Osteocyte (in vitro differentiated cells): ENCODE data around the gene LIAS. TPM values are rescaled to one million over a fixed set of nuclear protein-coding genes. Genes with fewer than 3 reads are reported as not detected.
A peak's percentile ranks its signal among the peaks of the same experiment; 100 is the strongest.

ENCODE experiments used
- DNase-seq: peaks from one replicate; pipeline ENCODE4 v3.0.0; 2021; ENCODE audit warnings: mixed read lengths; ENCODE audit not compliant: unreplicated experiment; ENCODE audit errors: extremely low spot score
- H3K27ac Mint-ChIP-seq: one replicate; pipeline ENCODE4 v1.8.0; 2021; ENCODE audit warnings: mild to moderate bottlenecking, mixed read lengths; ENCODE audit not compliant: unreplicated experiment
- H3K27me3 Mint-ChIP-seq: one replicate; pipeline ENCODE4 v1.8.0; 2021; ENCODE audit warnings: mixed read lengths; ENCODE audit not compliant: unreplicated experiment
- H3K36me3 Mint-ChIP-seq: one replicate; pipeline ENCODE4 v1.8.0; 2021; ENCODE audit warnings: mixed read lengths; ENCODE audit not compliant: unreplicated experiment
- H3K4me1 Mint-ChIP-seq: one replicate; pipeline ENCODE4 v1.8.0; 2021; ENCODE audit warnings: mixed read lengths; ENCODE audit not compliant: unreplicated experiment
- H3K4me3 Mint-ChIP-seq: one replicate; pipeline ENCODE4 v1.8.0; 2021; ENCODE audit warnings: mild to moderate bottlenecking, moderate library complexity, mixed read lengths; ENCODE audit not compliant: unreplicated experiment
- H3K9me3 Mint-ChIP-seq: one replicate; pipeline ENCODE4 v1.8.0; 2021; ENCODE audit warnings: mixed read lengths; ENCODE audit not compliant: unreplicated experiment
- total RNA-seq: library from RNA; stranded (reverse); gene quantifications from 2 replicates; pipeline ENCODE4 v1.2.1, GENCODE V29; 2021
- TF ChIP-seq, protein P1 (sequence below): fragments of 200-600 bp; sonication (generic); IDR thresholded peaks from 2 replicates; pipeline ENCODE4 v1.5.0; 2021; ENCODE audit warnings: antibody characterized with exemption, mild to moderate bottlenecking, moderate library complexity

Gene LIAS
- total RNA-seq, 1 donor from 2014 or later: 10.9 TPM

DNA sequence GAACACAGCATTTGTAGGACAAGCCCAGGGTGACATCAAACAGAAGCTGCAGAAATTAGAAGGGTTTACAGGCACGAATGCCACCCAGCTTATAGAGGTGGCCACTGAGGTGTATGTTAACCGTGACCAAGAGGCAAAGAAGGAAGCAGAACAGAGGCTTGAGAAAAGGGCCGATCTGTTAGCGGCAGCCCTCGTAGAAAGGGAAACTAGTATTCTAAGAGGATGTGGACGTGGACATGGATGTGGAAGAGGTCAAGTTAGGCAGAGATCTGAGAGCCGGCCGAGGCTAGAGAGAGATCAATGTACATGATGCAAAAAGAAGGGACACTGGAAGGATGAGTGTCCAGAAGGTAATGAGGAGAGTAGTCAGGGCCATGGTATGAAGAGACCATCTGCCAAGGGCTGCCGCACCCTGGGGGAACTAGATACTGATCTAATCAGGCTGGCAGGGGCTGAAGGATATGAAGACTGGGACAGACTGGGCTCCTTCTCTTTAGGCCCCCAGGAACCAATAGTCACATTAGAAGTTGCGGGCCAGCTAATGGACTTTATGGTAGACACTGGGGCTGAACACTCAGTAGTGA, 27.5 kb downstream of the LIAS start:
- Mint-ChIP-seq H3K4me1 (no peaks in the 10 kb centered on the region), H3K27ac (no peak overlapping the region), H3K27me3 (no peaks in the 10 kb centered on the region), H3K36me3 (no peaks in the 10 kb centered on the region), H3K4me3 (no peak overlapping the region), H3K9me3 (no peaks in the 10 kb centered on the region)
- TF ChIP-seq, protein P1, sequence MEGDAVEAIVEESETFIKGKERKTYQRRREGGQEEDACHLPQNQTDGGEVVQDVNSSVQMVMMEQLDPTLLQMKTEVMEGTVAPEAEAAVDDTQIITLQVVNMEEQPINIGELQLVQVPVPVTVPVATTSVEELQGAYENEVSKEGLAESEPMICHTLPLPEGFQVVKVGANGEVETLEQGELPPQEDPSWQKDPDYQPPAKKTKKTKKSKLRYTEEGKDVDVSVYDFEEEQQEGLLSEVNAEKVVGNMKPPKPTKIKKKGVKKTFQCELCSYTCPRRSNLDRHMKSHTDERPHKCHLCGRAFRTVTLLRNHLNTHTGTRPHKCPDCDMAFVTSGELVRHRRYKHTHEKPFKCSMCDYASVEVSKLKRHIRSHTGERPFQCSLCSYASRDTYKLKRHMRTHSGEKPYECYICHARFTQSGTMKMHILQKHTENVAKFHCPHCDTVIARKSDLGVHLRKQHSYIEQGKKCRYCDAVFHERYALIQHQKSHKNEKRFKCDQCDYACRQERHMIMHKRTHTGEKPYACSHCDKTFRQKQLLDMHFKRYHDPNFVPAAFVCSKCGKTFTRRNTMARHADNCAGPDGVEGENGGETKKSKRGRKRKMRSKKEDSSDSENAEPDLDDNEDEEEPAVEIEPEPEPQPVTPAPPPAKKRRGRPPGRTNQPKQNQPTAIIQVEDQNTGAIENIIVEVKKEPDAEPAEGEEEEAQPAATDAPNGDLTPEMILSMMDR: no peak
- peak; percentile 67 for DNase-seq

DNA sequence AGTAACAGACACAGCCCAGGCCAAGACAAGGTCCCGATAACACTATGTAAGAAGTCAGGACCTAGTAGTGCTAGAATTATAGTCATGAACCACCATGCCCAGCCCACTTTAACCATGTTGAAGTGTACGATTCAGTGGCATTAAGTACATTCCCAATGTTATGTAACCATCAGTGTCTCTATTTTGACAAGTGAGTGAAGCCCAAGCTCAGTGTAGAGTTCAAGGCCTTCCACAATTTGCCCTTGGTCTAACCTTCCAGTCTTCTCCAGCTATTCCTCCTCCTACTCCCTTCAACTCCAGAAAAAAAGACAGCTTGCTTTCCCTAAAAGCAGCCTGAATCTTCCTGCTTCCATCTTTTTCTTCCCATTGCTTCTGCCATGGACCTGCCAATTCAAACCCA, 31.5 kb downstream of the LIAS start:
- DNase-seq: no peak
- TF ChIP-seq, protein P1: no peak
- no peak overlapping the region for H3K27ac Mint-ChIP-seq
- H3K4me3 Mint-ChIP-seq: no peak overlapping the region
- H3K9me3 Mint-ChIP-seq: no peaks in the 10 kb centered on the region
- no peaks in the 10 kb centered on the region for H3K4me1 Mint-ChIP-seq
- H3K27me3 Mint-ChIP-seq: no peaks in the 10 kb centered on the region
- no peaks in the 10 kb centered on the region for H3K36me3 Mint-ChIP-seq

DNA sequence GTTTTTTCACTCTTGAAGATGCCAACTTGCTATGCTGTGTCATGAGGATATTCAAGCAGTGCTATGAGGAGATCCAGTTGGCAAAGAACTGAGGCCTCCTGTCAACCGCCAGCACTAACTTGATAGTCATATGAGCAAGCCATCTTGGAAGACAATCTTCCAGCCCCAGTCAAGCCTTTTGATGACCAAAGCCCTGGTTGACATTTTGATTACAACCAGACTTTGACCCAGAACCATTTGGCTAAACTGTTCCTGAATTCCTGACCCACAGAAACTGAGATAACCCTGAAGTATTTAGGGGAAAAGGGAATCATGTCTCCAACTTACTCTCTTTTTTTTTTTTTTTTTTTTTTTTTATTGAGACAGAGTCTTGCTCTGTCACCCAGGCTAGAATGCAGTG, 35.5 kb downstream of the LIAS start:
- no peaks in the 10 kb centered on the region for H3K27me3 Mint-ChIP-seq
- H3K4me1 Mint-ChIP-seq: peaks cover 7% of the 10 kb centered on the region
- H3K27ac Mint-ChIP-seq: no peak overlapping the region
- H3K36me3 Mint-ChIP-seq: peaks cover 15% of the 10 kb centered on the region
- DNase-seq: no peak
- no peak overlapping the region for H3K4me3 Mint-ChIP-seq
- TF ChIP-seq, protein P1: no peak
- H3K9me3 Mint-ChIP-seq: no peaks in the 10 kb centered on the region

DNA sequence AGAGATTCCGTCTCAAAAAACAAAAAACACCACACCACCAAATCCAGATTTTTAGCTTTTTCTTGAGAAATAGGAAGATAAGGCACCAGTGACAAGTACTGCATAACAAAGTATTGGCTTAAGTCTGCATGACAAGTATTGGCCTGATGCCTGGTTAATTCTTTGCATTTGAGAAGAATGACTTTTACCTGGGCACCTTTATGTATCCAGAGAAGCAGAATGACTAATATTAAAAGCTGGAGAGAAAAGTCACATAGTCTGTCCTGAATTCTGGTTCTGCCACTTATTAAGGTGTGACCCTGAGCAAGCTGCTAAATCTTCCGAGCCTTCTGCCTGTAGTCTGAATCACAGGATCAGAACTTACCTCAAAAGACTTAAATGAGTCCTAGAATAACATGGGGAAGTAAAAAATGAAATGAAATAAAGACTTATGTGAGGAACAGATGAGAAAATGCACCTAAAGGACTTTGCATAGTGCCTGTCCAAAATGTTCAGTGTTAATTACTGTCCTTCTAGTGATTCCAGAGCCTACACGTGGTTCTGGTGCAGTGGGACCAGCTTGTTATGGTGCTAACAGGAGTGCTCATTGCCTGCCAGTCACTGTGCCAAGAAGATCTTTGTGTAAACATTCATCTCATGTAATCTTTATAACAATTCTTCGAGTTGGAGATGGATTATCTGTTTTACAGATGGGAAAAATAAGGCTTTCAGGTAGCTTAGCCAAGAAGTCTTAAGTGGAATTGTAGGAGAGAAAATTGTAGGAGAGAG, 36.8 kb downstream of the LIAS start:
- H3K9me3 Mint-ChIP-seq: no peaks in the 10 kb centered on the region
- H3K36me3 Mint-ChIP-seq: peaks cover 20% of the 10 kb centered on the region
- TF ChIP-seq, protein P1: no peak
- H3K27me3 Mint-ChIP-seq: no peaks in the 10 kb centered on the region
- DNase-seq: no peak
- no peak overlapping the region for H3K4me3 Mint-ChIP-seq
- peak overlapping the region; percentile 45 for H3K27ac Mint-ChIP-seq
- peaks cover 11% of the 10 kb centered on the region for H3K4me1 Mint-ChIP-seq

DNA sequence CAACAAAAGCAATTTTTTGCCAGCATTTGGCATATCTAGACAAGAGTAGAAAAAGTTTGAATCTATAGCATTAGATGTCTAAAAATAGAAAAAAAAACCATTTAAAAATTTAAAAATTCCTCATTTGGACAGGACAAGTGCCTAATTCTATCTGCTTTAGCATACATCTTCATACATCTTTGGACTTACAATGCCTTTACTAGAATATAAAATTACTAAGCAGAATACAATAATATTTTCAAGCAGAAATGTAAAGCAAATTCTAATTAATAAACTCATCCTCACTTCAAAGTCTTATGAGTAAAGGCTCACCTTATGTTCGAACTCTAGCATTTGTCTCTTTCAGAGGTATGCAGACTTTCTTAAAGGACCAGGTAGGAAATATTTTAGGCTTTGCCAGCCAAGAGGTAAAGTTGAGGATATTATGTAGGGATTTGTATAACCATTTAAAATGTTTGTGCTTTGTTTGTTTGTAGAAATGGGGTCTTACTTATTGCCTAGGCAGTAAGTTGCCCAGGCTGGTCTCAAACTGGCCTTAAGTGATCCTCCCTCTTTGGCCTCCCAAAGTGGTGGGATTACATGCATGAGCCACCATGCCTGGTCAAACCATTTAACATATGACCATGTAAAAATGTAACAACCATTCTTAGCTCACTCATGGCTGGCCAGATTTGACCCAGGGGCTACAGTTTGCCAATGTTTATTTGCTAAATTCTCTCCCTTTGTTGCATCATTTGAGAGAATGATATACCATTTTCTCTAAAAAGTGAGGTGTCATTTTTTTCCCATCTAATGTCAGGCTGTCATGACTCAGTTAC, 39.3 kb downstream of the LIAS start:
- no peak overlapping the region for H3K27ac Mint-ChIP-seq
- H3K27me3 Mint-ChIP-seq: no peaks in the 10 kb centered on the region
- H3K4me1 Mint-ChIP-seq: peaks cover 34% of the 10 kb centered on the region

More for the DNA sequence above, 39.3 kb downstream of the LIAS start:
- no peaks in the 10 kb centered on the region for H3K9me3 Mint-ChIP-seq
- DNase-seq: no peak
- H3K4me3 Mint-ChIP-seq: no peak overlapping the region
- TF ChIP-seq, protein P1: no peak
- H3K36me3 Mint-ChIP-seq: peaks cover 29% of the 10 kb centered on the region
